Measurements from ENCODE around the gene C6orf136. TPM values are rescaled to one million over a fixed set of nuclear protein-coding genes. Genes with fewer than 3 reads are reported as not detected.

Gene C6orf136
- polyA plus RNA-seq, 2 of the 4 experiments (the other 2 are of a cell fraction): 7.5 to 11.7 TPM

GRCh38 chr6:30601815-30602641 lies 44.9 kb upstream of the C6orf136 start:
- 90% methylated on average over 17 of the region's 39 CpGs for WGBS (ENCODE audit: missing lambda C conversion rate)

DNA sequence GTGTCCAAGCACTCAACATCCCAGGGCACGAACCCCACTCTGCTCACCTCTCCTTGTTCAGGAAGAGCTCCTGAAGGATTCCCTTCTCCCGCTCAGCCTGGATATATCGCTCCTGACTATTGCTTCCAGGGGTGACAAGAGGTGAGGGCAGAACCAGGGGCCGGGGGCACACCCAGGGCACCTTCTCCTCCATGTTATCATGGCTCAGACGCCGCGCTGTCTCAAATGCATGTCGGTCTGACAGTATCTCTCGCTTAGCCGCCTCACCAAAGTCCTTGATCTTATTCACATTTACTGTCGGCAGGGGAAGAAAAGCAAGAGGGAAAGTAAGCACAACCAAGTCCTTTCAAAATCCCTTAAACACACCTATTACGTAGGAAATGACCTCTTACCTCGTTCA lies 43.0 kb upstream of the C6orf136 start:
- ChIA-PET POLR2A (no interaction called here), CTCF (interaction anchor here (1.5 to 2.2 kb wide), 2 partner anchors 9 to 17 kb away, joined by 5 to 6 read pairs; no protein-coding TSS in a partner anchor)
- H3K9me3 ChIP-seq: no peaks in the 10 kb centered on the region
- TF ChIP-seq EHF (CRISPR knock-in tag; IDR thresholded peaks at IDR 0.05) (no peak), MAX (IDR thresholded peaks at IDR 0.05) (no peak), POLR2AphosphoS2 (conservative IDR thresholded peaks at IDR 0.05; ENCODE audit: low read length) (no peak), JUNB (IDR thresholded peaks at IDR 0.05) (no peak), ZC3H11A (IDR thresholded peaks at IDR 0.05) (no peak), CBX2 (IDR thresholded peaks at IDR 0.05; ENCODE audit: borderline replicate concordance, low read depth) (no peak), CEBPB (IDR thresholded peaks at IDR 0.05) (no peak), NPAS2 (CRISPR knock-in tag; IDR thresholded peaks at IDR 0.05; ENCODE audit: borderline replicate concordance) (no peak), POLR2A (IDR thresholded peaks at IDR 0.05; ENCODE audit: low read length) (no peak), MYC (IDR thresholded peaks at IDR 0.05; ENCODE audit: borderline replicate concordance, low read length) (no peak), ZNF302 (CRISPR knock-in tag; IDR thresholded peaks at IDR 0.05) (no peak), SMC3 (IDR thresholded peaks at IDR 0.05) (no peak), RARB (CRISPR knock-in tag; IDR thresholded peaks at IDR 0.05) (no peak), ZSCAN20 (CRISPR knock-in tag; IDR thresholded peaks at IDR 0.05) (no peak), JUN (IDR thresholded peaks at IDR 0.05) (no peak)
- TF ChIP-seq, protein P1, sequence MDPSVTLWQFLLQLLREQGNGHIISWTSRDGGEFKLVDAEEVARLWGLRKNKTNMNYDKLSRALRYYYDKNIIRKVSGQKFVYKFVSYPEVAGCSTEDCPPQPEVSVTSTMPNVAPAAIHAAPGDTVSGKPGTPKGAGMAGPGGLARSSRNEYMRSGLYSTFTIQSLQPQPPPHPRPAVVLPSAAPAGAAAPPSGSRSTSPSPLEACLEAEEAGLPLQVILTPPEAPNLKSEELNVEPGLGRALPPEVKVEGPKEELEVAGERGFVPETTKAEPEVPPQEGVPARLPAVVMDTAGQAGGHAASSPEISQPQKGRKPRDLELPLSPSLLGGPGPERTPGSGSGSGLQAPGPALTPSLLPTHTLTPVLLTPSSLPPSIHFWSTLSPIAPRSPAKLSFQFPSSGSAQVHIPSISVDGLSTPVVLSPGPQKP (IDR thresholded peaks at IDR 0.05; ENCODE audit: low read depth, low read length): no peak
- TF ChIP-seq, protein P2, sequence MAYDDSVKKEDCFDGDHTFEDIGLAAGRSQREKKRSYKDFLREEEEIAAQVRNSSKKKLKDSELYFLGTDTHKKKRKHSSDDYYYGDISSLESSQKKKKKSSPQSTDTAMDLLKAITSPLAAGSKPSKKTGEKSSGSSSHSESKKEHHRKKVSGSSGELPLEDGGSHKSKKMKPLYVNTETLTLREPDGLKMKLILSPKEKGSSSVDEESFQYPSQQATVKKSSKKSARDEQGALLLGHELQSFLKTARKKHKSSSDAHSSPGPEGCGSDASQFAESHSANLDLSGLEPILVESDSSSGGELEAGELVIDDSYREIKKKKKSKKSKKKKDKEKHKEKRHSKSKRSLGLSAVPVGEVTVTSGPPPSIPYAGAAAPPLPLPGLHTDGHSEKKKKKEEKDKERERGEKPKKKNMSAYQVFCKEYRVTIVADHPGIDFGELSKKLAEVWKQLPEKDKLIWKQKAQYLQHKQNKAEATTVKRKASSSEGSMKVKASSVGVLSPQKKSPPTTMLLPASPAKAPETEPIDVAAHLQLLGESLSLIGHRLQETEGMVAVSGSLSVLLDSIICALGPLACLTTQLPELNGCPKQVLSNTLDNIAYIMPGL (CRISPR knock-in tag; IDR thresholded peaks at IDR 0.05; ENCODE audit: borderline replicate concordance): no peak
- no peak for DNase-seq (ENCODE audit: low read depth in 1 of 2, low spot score in 1 of 2)
- no peak for ATAC-seq
- 95% methylated on average over 13 of the region's 13 CpGs for WGBS (ENCODE audit: missing lambda C conversion rate)
- H3K27ac ChIP-seq: no peak overlapping the region
- H3K4me1 ChIP-seq: no peaks in the 10 kb centered on the region
- H3K4me3 ChIP-seq: no peak overlapping the region
- no peak for FAIRE-seq
- no peak overlapping the region for H3K4me2 ChIP-seq

More at GRCh38 chr6:30601815-30602641, 44.9 kb upstream of the C6orf136 start:
- H3K4me1 ChIP-seq: no peaks in the 10 kb centered on the region
- CTCF ChIA-PET: interaction anchor here (1.6 kb wide), 1 partner anchor 57 kb away, joined by 4 read pairs; no protein-coding TSS in a partner anchor
- POLR2A ChIA-PET: interaction anchor here (0.5 to 2.0 kb wide), 2 partner anchors 11 to 65 kb away, joined by 5 to 9 read pairs; no protein-coding TSS in a partner anchor
- TF ChIP-seq ZSCAN20 (CRISPR knock-in tag; IDR thresholded peaks at IDR 0.05) (no peak), SMC3 (IDR thresholded peaks at IDR 0.05) (no peak), FOSL2 (IDR thresholded peaks at IDR 0.05) (no peak), FOSL2 (CRISPR knock-in tag; IDR thresholded peaks at IDR 0.05) (no peak), ZC3H11A (IDR thresholded peaks at IDR 0.05) (no peak), TP53 (CRISPR knock-in tag; IDR thresholded peaks at IDR 0.05) (no peak), HEYL (CRISPR knock-in tag; IDR thresholded peaks at IDR 0.05) (no peak), RNF2 (IDR thresholded peaks at IDR 0.05; ENCODE audit: borderline replicate concordance, low read depth) (no peak), FOXS1 (CRISPR knock-in tag; IDR thresholded peaks at IDR 0.05) (no peak)
- TF ChIP-seq, protein P3, sequence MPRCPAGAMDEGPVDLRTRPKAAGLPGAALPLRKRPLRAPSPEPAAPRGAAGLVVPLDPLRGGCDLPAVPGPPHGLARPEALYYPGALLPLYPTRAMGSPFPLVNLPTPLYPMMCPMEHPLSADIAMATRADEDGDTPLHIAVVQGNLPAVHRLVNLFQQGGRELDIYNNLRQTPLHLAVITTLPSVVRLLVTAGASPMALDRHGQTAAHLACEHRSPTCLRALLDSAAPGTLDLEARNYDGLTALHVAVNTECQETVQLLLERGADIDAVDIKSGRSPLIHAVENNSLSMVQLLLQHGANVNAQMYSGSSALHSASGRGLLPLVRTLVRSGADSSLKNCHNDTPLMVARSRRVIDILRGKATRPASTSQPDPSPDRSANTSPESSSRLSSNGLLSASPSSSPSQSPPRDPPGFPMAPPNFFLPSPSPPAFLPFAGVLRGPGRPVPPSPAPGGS (IDR thresholded peaks at IDR 0.05): no peak
- no peak overlapping the region for H3K4me2 ChIP-seq
- ATAC-seq (no peak), FAIRE-seq (no peak), DNase-seq (ENCODE audit: low read depth in 1 of 2, low spot score in 1 of 2) (no peak)
- no peaks in the 10 kb centered on the region for H3K9me3 ChIP-seq
- H3K4me3 ChIP-seq: no peak overlapping the region
- no peak overlapping the region for H3K27ac ChIP-seq
